Stomach (tissue), 19 donors: ENCODE results near the gene LRRC37A. TPM values are rescaled to one million over a fixed set of nuclear protein-coding genes. Genes with fewer than 3 reads are reported as not detected.
"Not testable (repeated sequence)": the region's sequence is repeated elsewhere in the genome, so short reads cannot be mapped to it uniquely, and the experiment has no call there.

Experiments used
- DNase-seq, 2 donors: peaks; one replicate each; pipeline versions ENCODE4 v3.0.0 to v3.0.0-alpha.2; 2013 to 2019
- H3K27ac ChIP-seq, 5 donors: fragments of 200-600 bp in 4 of 5; sonication (generic) in 4 of 5; one replicate each; pipeline ENCODE4 v1.5.1; 2013 to 2019; ENCODE audit warnings: mild to moderate bottlenecking in 1 of 5, moderate library complexity in 1 of 5
- H3K27me3 ChIP-seq, 3 donors: fragments of 200-600 bp; sonication (generic); one replicate each; pipeline ENCODE4 v1.5.1; 2017 to 2019; ENCODE audit warnings: mixed run types in 1 of 3
- H3K36me3 ChIP-seq, 4 donors: fragments of 200-600 bp; sonication (generic); 1 replicate in 3 of 4; 2 replicates in 1 of 4; pipeline ENCODE4 v1.5.1; 2016 to 2019
- H3K4me1 ChIP-seq, 4 donors: fragments of 200-600 bp; sonication (generic); one replicate each; pipeline ENCODE4 v1.5.1; 2016 to 2019
- H3K4me3 ChIP-seq, 4 donors: fragments of 200-600 bp; sonication (generic) in 3 of 4; one replicate each; pipeline ENCODE4 v1.5.1; 2016 to 2019; ENCODE audit warnings: mild to moderate bottlenecking in 1 of 4
- H3K9me3 ChIP-seq, 4 donors: fragments of 200-600 bp; sonication (generic); one replicate each; pipeline ENCODE4 v1.5.1; 2016 to 2019
- CTCF ChIP-seq, 7 experiments: fragments of 450-650 bp in 4 of 7; fragments of 200-600 bp in 3 of 7; sonication (generic) in 3 of 7; IDR thresholded peaks; one replicate each; pipeline ENCODE4 v1.5.1; 2016 to 2019; ENCODE audit warnings: antibody characterized with exemption in 7 of 7, control low read depth in 2 of 7, mild to moderate bottlenecking in 1 of 7
- WGBS, 5 donors: extraction: QIAGEN DNeasy Blood & Tissue Kit in 3 of 5; methylation state at CpG; one replicate each; pipeline versions ENCODE4 v1.1.5 to v1.1.7; 2013 to 2018; 5-methylcytosine and 5-hydroxymethylcytosine counted together
- intact Hi-C: fragments of 100-400 bp; cut with DNase I; formaldehyde crosslinking; loops from one replicate; pipeline ENCODE4 v1.15.1; 2023; ENCODE audit warnings: low total_unique reads
- long read RNA-seq, 10 donors: transcript quantifications; one replicate each; lab custom pipeline, GENCODE V29; 2026
- polyA plus RNA-seq, 3 donors: library from polyadenylated mRNA; stranded (reverse); fragments of 200-250 nt; gene quantifications; one replicate each; pipeline ENCODE4 v1.2.3, GENCODE V29; 2013
- total RNA-seq, 5 donors: library from RNA; depleted of rRNA; stranded (reverse); fragments of >200 nt; gene quantifications; one replicate each; pipeline versions ENCODE4 v1.1.0 to v1.2.3, GENCODE V29; 2014 to 2016
- donor health status: healthy with polysubstance abuse.
- donor health status: Bipolar disorder and iron deficiency.
- donor health status: healthy.

Gene LRRC37A
- 1 to 10 TPM in 3 of 5 donors, not detected in 2; 1.0 to 3.3 (median 2.7) TPM for total RNA-seq
- under 1 TPM; 0.68 to 0.98 (median 0.76) TPM for polyA plus RNA-seq
- long read RNA-seq, donor 1 = 0 reads
- long read RNA-seq, donor 2, partial matches to known transcripts = 20 of 20 reads
- long read RNA-seq, donor 2, other reads (novel, unspliced or antisense) = 0 of 20 reads
- long read RNA-seq, donor 3, partial matches to known transcripts = 5 of 5 reads
- long read RNA-seq, donor 3, other reads (novel, unspliced or antisense) = 0 of 5 reads
- long read RNA-seq, donor 4 = 0 reads
- long read RNA-seq, donor 5 = 0 reads
- long read RNA-seq, donor 6, partial matches to known transcripts = 5 of 5 reads
- long read RNA-seq, donor 6, other reads (novel, unspliced or antisense) = 0 of 5 reads
- long read RNA-seq, donor 7 = 0 reads
- long read RNA-seq, donor 8, partial matches to known transcripts = 6 of 6 reads
- long read RNA-seq, donor 8, other reads (novel, unspliced or antisense) = 0 of 6 reads
- long read RNA-seq, donor 9 = 0 reads
- long read RNA-seq, donor 10 = 0 reads

- no CpG with 5 or more reads among the region's 16 CpGs for WGBS, 5 donors
- H3K9me3 ChIP-seq, DNase-seq, H3K27me3 ChIP-seq, H3K4me3 ChIP-seq, H3K36me3 ChIP-seq, H3K27ac ChIP-seq, H3K4me1 ChIP-seq, intact Hi-C loops: not testable (repeated sequence)
Measured at GRCh38 chr17:46294831-46295230, at the start of gene LRRC37A. Gene LRRC37A (plus strand): TSS chr17:46295131. CDS start chr17:46295134, 3 bp downstream.

- 82 to 90% (median 86%) methylated on average over 3 of the region's 3 CpGs for WGBS, 5 donors
- not testable (repeated sequence) for H3K27me3 ChIP-seq, H3K27ac ChIP-seq
Measured at GRCh38 chr17:46249153-46249552, 45.8 kb upstream of the LRRC37A start.

GRCh38 chr17:46252804-46253203, 42.1 kb upstream of the LRRC37A start:
- H3K9me3 ChIP-seq, H3K27ac ChIP-seq, intact Hi-C loops, H3K4me1 ChIP-seq, H3K27me3 ChIP-seq, H3K4me3 ChIP-seq, DNase-seq, H3K36me3 ChIP-seq: not testable (repeated sequence)
- 85 to 94% (median 90%) methylated on average over 7 to 22 of the region's 31 CpGs for WGBS, 5 donors

More at GRCh38 chr17:46249153-46249552, 45.8 kb upstream of the LRRC37A start:
- H3K4me1 ChIP-seq, intact Hi-C loops, H3K4me3 ChIP-seq, H3K36me3 ChIP-seq, DNase-seq, H3K9me3 ChIP-seq: not testable (repeated sequence)

- TF ChIP-seq CTCF (IDR thresholded peaks at IDR 0.05) = peak in 5 of 7 experiments; percentile 37 to 65 (median 44)
- H3K4me1 ChIP-seq, H3K27me3 ChIP-seq, H3K27ac ChIP-seq, H3K36me3 ChIP-seq, H3K9me3 ChIP-seq, H3K4me3 ChIP-seq, intact Hi-C loops: not testable (repeated sequence)
- WGBS, 5 donors = 25 to 44% (median 37%) methylated on average over 7 to 8 of the region's 8 CpGs
- DNase-seq = peak; percentile 27 to 52
Measured at GRCh38 chr17:46253722-46254121, 41.2 kb upstream of the LRRC37A start.

- intact Hi-C loops, DNase-seq, H3K36me3 ChIP-seq, H3K27me3 ChIP-seq, H3K9me3 ChIP-seq, H3K27ac ChIP-seq, H3K4me1 ChIP-seq, H3K4me3 ChIP-seq: not testable (repeated sequence)
- 81 to 99% (median 94%) methylated on average over 5 to 6 of the region's 6 CpGs for WGBS, 5 donors
Measured at GRCh38 chr17:46254215-46254614, 40.7 kb upstream of the LRRC37A start.

- H3K27me3 ChIP-seq, H3K4me3 ChIP-seq, DNase-seq, H3K27ac ChIP-seq, H3K9me3 ChIP-seq, intact Hi-C loops, H3K4me1 ChIP-seq, H3K36me3 ChIP-seq: not testable (repeated sequence)
- 78 to 91% (median 82%) methylated on average over 1 of the region's 1 CpG for WGBS, 5 donors
Measured at GRCh38 chr17:46256369-46256768, 38.6 kb upstream of the LRRC37A start.

- H3K27me3 ChIP-seq, H3K36me3 ChIP-seq, intact Hi-C loops, H3K9me3 ChIP-seq: not testable (repeated sequence)
- H3K4me3 ChIP-seq = peak overlapping the region; percentile 31 to 47 (median 38)
- peak overlapping the region; percentile 14 to 70 (median 38) for H3K27ac ChIP-seq
- peak; percentile 23 to 54 for DNase-seq
- WGBS, 5 donors = 3 to 5% (median 4%) methylated on average over 11 to 33 of the region's 62 CpGs
- peaks cover 0 to 13% (median 2%) of the 10 kb centered on the region in 4 donors for H3K4me1 ChIP-seq
Measured at GRCh38 chr17:46259845-46260661, 34.9 kb upstream of the LRRC37A start.
